Pulmonary artery endothelial cell (primary cell): Measurements from ENCODE around the gene NUP133. TPM values are rescaled to one million over a fixed set of nuclear protein-coding genes. Genes with fewer than 3 reads are reported as not detected.

Experiments
- DNase-seq: peaks from one replicate; pipeline ENCODE4 v3.0.0-alpha.2; 2011; ENCODE audit warnings: low read depth, low spot score
- total RNA-seq: library from RNA; depleted of rRNA; stranded (reverse); fragments of >200 nt; gene quantifications from 2 replicates; pipeline ENCODE4 v1.2.3, GENCODE V29; 2014

The NUP133 gene
- total RNA-seq, 1 donor from 2014 or later, result 39.2 TPM

- no peak for DNase-seq
These were observed 55.0 kb downstream of the NUP133 start for GRCh38 chr1:229452956-229453801.

- DNase-seq, result no peak
These were observed 59.3 kb downstream of the NUP133 start for GRCh38 chr1:229448845-229449244.

DNA sequence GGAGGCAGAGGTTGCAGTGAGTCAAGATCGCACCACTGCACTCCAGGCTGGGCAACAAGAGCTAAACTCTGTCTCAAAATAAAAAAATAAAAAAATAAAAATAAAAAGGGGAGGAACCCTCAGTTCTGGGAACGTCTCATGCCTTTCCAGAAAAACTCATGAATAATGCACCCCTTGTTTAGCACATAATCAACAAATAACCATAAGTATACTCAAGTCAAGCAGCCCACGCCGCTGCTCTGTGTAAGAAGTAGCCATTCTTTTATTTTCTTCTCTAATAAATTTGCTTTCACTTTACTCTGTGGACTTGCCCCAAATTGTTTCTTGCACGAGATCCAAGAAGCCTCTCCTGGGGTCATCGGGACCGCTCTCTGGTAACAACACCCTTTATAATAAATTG is 59.8 kb downstream of the NUP133 start:
- DNase-seq, result no peak

DNA sequence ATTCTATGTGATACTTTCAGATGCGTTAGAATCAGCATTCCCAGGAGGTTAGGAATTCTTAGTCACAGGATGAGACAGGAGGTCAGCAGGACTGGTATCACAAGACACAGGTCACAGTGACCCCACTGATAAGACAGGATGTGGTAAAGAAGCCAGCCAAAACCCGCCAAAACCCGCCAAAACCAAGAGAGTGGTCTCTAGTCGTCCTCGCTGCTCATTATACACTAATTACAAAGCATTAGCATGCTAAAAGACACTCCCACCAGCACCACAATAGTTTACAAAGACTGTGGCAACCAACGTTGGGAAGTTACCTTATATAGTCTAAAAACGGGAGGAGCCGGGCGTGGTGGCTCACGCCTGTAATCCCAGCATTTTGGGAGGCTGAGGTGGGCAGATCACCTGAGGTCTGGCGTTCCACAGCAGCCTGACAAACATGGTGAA is 60.3 kb downstream of the NUP133 start:
- no peak for DNase-seq

DNA sequence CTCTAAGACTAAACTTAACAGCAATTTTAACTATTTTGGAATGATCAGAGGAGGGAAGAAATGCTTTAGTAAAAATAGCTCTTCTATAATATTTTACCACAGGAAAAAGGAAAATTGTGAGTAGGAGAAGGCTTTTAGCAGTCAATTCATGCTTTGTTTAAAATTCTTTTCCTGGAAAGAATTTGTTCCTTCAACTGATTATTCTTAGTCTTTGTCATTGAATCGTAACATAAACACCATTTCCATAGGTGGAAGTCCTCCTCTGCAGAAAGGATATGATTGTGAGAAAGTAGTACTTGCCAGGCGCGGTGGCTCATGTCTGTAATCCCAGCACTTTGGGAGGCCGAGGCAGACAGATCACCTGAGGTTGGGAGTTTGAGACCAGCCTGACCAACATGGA is 62.3 kb downstream of the NUP133 start:
- DNase-seq, result no peak

- no peak for DNase-seq
These were observed 67.1 kb downstream of the NUP133 start for GRCh38 chr1:229440851-229441537.

- no peak for DNase-seq
These were observed 70.1 kb downstream of the NUP133 start for GRCh38 chr1:229438021-229438420.

GRCh38 chr1:229437443-229437842 is 70.7 kb downstream of the NUP133 start:
- no peak for DNase-seq

DNA sequence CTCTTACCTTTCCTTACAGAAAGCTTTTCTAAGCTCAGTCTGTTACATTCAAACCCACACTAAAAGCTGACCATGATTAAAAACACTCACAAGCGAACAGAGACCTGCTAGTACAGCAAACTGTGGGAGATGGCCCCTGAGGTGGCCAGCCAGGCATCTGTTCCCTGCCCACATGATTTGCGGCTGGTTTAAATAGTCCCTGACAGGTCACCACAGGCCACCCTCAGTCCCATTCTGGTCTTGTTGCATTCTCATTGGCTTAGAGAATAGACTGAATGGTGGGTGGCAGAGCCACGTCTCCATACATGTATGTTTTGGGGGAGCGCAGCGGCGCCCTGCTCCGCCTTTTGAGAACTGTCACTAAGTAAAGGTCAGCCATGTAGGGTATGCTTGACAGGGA is 71.9 kb downstream of the NUP133 start:
- no peak for DNase-seq

- DNase-seq, result no peak
These were observed 73.5 kb downstream of the NUP133 start for GRCh38 chr1:229434641-229435051.

DNA sequence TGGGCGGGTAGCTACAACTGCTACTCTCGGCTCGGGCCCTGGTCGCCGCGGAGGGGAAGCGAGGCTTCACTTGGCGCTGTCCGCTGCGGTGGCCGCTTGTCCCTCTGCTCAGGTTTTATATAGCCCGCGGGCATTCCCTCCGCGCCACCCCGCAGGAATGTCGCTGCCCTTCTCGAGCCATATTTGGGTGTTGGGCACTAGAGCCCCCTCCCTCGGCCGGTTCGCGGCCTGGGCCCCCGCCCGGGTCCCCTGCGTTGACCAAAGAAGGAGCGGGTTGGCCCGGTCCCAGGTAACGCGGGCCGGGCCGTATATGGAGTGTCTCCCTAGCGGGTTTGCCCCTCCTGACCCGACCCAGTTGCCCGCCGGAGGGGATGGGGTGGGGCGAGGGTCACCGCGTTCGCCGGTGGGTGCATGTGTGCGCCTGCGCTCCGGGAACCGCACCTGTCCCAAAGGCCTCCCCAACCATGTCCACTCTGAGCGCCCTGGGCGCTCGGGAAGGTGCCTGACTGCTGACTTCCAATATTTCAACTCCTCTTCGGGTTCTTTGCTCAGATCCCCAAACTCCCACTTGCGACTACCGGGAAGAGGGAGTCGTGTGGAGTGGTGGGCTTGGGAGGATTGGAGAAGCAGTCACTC is 74.0 kb downstream of the NUP133 start, which contains the start of gene ACTA1:
TSS of gene ACTA1 (minus strand) at position 90 of the 636 bp plus-strand sequence. CDS start 979 bp downstream, outside the sequence.
- no peak for DNase-seq

DNA sequence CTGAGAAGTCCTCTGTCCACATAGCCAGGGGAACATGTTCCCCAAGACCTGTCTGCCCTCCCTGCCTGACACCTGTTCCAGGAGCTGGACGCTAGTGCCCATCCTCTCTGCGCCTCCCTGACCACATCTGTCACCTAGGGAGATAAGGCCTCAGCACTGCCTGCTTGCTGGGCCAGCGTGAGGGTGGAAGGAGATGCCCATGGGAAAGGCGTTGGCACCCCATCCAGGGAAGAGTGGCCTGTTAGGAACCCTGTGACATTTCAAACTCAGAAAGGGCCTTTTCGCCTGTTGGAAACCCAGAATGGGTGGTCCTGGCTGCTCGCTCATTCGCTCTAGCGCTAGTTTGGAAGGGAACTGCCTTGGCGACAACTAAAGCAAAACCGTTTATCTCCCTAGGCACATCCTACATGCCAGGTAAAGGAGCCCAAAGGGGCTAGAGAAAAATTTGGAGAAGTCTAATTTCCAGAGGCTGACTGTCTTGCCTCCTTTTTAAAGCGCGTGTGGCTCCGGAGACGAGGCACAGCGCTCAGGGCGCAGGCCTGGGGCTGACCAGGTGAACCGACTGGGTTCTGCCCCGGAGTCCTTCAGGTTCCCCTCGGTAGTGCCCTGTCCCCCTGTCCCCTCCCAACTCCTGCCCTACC is 74.7 kb downstream of the NUP133 start:
- DNase-seq, result no peak

GRCh38 chr1:229432905-229433304 is 75.2 kb downstream of the NUP133 start:
- no peak for DNase-seq

GRCh38 chr1:229432116-229432461 is 76.1 kb downstream of the NUP133 start:
- DNase-seq, result no peak

DNA sequence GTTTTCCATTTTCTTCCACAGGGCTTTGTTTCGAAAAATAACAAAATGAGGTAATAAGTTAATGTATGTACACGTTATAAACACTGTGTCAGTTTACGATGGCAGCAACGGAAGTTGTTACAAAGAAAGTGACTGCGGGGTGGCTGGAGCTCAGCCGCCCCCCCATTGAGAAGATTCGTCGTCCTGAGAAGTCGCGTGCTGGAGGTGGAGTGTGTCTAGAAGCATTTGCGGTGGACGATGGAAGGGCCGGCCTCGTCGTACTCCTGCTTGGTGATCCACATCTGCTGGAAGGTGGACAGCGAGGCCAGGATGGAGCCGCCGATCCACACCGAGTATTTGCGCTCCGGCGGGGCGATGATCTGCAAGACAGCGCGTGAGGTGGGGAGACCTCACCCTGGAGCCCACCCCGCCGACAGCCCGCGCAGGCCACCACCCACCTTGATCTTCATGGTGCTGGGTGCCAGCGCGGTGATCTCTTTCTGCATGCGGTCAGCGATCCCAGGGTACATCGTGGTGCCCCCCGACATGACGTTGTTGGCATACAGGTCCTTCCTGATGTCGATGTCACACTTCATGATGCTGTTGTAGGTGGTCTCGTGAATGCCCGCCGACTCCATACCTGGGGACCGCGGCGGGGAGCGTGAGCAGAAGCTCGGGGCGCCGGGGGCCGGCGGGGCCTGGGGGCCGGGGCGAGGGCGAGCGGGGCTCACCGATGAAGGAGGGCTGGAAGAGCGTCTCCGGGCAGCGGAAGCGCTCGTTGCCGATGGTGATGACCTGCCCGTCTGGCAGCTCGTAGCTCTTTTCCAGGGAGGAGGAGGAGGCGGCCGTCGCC is 76.6 kb downstream of the NUP133 start:
- DNase-seq, result no peak

DNA sequence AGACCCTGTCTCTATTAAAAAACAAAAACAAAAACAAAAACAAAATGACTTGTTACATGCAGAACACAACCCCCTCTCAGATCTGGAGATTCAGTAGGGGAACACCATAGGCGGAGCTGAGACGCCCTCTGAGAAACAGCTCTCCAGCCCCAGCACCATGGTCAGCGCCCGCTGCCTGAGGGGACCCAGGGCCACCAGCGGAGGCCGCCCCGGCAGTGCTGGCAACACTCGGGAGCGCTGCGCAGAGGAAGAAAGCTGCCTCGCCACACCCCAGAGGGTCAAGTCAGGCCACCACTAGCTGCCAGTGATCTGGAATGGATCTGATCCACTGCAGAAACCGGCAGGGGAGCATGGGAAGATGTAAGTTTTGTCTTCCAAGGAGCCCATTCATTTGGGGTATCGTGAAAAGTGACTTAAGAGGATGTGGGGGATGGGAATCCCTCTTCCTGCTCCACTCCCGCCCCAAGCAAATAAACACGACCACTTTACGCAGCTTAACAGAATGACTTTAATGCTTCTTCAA is 77.3 kb downstream of the NUP133 start:
- DNase-seq, result no peak

GRCh38 chr1:229428256-229428655 is 79.9 kb downstream of the NUP133 start:
- DNase-seq, result no peak

DNA sequence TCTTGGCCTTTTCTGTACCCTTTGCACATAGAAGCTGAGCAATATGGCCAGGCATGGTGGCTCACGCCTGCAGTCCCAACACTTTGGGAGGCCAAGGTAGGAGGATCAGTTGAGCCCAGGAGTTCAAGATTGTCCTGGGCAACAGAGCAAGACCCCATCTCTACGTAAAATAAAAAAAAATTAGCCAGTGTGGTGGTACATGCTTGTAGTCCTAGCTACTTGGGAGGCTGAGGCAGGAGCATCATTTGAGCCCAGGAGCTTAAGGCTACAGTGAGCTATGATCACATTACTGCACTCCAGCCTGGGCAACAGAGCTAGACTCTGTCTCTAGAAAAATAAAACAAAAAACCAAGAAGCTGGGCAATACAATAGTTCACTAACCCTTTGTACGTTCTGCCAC is 80.6 kb downstream of the NUP133 start:
- DNase-seq, result no peak

DNA sequence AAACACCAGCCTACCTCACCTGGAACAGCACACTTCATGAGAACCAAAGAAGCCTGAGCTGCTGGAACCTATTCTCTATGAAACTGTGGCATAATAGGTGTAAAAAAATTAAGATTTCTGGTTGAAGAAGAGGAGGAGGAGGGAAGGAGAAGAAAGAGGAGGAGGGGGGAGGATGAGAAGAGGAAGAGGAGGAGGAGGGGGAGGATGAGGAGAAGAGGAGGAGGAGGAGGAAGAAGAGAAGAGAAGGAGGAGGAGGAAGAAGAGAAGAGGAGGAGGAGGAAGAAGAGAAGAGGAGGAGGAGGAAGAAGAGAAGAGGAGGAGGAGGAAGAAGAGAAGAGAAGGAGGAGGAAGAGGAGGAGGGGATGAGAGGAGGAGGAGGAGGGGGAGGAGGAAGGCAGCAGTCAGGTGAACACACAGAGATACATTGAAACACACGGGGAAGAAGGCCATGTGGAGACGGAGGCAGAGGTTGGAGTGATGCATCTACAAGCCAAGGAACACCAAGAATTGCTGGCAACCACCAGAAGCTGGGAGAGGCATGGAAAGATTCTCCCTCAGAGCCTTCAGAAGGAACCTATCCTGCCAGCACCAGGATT is 82.5 kb downstream of the NUP133 start:
- no peak for DNase-seq

DNA sequence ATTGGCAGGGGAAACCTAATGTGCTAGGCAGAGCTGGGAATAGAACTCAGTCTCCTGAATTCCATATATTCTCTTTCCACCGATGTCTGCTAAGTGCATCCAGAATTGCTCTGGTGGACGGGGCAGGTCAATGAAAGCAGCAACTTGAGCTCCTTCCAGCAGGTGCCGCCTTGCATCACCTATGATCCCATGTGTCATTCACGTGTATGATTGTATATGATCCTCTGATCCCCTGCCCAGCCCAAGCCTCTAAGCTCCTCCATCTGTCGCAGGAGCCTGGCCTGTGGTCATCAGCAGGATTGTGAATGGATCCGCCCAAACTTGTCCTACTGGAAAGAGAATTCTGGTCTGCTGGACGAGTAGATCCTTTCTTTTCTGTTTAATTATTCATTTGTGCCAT is 87.4 kb downstream of the NUP133 start:
- DNase-seq, result no peak
